ENCODE results near the gene MYO1F.
"Not testable (repeated sequence)": the region's sequence is repeated elsewhere in the genome, so short reads cannot be mapped to it uniquely, and the experiment has no call there.

The MYO1F gene

DNA sequence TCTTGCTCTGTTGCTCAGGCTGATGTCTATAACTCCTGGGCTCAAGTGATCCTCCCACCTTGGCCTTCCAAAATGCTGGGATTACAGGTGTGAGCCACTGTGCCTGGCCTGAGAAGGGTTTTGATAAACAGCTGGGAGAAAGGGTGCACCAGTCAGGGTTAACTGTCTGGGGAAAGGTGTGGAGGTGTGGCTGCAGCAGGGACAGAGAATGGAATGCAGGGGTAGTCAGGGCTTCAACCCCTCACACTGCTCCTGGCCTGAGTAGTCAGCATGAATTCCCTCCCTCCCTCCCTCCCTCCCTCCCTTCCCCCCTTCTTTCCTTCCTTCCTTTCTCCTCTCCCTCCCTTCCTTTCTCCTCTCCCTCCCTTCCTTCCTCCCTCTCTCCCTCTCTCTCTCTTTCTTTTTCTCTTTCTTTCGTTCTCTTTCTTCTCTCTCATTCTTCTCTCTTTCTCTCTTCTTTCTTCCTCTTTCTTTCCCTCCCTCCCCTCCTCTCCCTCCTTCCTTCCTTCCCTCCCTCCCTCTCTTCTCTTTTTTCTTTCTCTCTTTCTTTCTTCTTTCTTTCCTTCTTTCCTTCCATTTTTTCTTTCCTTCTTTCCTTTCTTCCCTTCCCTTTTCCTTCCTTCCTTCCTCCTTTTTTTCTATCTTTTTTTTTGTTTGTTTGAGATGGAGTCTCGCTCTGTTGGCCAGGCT is 16.0 kb downstream of the MYO1F start:
- DNase-seq = no peak

DNA sequence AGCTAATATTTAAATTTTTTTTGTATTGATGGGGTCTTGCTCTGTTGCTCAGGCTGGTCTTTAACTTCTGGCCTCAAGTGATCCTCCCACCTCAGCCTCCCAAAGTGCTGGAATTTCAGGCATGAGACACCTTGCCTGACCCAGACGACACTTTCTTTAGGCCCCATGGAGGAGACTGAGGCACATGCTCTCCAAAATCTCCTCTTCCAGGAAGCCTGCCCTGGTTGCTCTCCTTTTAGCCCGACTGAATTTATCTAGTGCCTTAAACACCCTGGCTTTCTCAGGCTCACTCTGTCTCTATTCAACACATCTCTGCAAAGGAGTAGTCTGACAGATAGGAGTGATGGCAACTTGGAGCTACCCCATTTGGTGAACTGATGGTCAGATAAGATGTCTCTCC is 18.9 kb downstream of the MYO1F start:
- no peak for DNase-seq

DNA sequence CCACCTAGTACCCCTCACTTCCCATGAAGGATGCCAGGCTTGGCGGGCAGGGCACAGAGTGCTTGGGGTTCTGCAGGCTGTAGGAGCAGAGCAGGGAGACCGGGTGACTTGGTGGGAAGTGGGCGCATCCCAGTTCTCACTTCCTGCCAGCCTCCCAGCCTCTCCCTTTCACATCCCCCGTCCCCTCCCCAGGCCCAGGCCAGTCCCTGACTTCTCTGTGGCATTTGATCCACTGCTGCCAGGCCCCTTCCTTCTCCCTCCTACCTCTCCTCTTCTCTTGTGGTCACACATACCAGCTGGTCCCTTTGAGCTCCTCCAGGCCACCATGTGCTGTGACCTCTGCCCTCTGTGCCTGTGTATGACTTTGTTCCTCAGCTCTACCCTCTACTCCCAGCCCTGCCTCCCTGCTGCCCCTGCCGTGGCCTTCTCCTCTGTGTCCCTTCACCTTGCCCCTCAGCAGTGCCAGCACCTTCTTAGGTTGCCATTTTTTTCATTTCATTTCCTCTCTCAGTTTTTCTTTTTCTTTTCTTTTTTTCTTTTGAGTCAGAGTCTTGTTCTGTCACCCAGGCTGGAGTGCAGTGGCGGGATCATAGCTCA is 19.5 kb downstream of the MYO1F start:
- no peak for DNase-seq

DNA sequence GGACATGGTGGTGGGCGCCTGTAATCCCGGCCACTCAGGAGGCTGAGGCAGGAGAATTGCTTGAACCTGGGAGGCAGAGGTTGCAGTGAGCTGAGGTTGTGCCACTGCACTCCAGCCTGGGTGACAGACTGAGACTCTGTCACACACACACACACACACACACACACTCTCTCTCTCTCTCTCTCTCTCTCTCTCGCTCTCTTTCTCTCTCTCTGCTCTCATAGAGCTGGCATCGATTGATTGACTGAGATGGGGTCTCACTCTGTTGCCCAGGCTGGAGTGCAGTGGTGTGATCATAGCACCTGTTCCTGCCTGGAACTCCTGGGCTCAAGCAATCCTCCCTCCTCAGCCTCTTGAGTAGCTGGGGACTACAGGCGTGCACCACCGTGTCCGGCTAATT is 23.5 kb downstream of the MYO1F start:
- not testable (repeated sequence) for DNase-seq

DNA sequence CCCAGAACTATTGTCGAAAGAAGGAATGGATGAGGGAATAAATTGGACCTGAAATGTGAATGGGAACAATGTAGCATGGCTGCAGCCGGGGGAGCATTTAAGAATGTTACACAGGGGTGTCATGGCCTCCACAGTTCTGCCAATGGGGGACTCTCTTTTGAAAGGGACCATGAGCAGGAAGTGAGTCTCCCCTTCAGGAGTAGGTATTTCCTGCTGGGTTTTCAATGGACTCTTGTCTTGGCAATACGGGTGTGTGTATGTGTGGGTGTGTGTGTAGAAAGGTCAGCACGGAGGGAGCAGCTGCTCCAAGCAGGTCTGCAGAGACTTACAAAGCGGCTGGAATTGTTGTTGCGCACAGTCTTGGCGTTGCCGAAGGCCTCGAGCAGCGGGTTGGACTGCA is 24.4 kb downstream of the MYO1F start:
- DNase-seq = peak; percentile 2

DNA sequence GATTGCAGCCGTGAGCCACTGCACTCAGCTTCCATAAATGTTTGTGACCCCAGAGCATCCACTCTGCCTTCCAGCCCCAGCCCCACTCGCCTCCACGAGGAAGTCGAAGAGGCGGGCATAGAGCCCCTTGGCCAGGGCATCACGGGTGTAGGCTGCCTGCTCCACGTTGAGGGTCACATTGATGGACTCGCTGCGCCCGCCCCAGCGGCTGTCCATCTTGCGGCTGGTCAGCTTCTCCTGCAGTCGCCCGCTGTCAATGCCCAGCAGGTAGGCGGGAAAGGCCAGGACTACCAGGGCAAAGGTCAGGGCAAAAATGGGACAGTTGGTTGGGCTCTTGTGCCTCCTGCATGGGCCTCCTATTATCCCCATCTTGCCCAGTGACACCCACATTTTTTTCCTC is 27.2 kb downstream of the MYO1F start:
- DNase-seq = no peak

DNA sequence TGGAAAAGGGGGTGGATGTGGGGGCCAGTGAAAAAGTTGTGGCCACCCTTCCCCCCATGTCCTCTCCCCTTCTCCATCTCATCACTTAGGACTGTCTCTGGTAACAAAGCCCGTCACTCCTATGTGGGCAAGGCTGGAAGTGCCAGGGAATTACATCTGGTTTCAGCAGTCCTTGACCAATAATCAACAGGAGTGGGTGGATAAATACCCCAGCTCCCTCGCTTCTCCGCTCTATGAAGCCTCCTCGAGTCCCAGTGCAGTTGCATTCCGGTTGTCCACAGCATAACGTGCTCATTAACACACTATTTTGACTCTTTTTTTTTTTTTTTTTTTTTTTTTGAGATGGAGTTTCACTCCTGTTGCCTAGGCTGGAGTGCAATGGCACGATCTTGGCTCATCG is 31.5 kb downstream of the MYO1F start:
- DNase-seq = no peak

DNA sequence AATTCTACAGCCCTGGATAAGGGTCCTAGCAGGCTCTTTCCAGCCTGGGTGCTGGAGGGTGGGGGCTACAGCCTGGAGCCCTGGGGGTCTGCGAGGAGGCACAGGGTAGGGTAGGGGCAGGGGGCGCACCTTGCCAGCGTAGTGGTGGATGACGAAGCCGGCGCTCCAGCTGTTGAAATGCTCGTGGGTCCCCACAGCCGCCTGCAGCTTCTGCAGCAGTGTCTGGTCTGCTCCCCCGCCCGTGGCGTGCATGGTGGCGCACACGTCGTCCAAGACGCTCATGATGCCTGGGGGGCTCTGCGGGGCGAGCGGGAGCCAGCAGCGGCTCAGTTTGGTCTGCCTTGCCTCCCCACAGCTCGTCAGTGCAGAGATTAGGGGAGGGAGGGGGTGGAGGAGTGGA is 33.1 kb downstream of the MYO1F start:
- DNase-seq = no peak

DNA sequence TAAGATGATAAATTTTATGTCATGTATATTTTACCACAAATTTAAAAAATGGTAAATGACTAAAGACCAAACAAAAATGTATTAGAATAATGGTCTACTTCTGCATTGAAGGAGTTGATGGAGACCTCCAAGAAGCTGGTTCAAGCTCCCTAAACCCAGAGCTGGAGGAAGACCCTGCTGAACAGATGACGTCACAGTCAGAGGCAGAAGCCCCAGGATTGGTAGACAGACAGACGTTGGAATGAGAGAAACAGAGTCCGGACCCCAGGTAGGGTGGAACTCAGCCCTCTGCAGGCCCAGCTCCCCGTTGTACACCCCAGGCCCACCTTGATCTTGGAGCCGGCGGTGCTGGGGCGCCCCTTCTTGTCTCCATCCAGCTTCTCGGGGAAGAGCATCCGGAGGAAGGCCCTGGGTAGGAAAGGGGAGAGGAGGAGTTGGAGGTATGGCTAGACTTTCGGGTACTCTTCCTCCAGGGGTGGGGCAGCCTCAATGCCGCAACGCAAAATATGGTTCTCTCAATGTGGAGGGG is 37.6 kb downstream of the MYO1F start:
- no peak for DNase-seq

DNA sequence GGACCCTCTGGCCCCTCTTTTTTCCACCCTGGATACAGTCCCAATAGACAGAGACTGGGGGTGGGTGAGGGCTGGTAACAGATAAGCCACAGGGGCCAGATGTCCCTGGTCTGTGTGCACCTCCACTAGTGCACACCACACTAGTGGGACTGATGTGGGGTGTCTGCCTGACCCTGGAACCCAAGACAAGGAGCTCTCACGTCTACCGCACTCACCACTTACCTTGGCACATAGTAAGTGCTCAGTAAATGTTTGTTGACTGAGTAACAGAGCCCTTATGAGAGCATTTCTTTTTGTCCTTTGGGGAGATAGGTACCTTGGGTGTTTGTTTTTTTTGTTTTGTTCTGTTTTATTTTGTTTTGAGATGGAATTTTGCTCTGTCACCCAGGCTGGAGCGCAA is 40.1 kb downstream of the MYO1F start:
- DNase-seq = no peak

DNA sequence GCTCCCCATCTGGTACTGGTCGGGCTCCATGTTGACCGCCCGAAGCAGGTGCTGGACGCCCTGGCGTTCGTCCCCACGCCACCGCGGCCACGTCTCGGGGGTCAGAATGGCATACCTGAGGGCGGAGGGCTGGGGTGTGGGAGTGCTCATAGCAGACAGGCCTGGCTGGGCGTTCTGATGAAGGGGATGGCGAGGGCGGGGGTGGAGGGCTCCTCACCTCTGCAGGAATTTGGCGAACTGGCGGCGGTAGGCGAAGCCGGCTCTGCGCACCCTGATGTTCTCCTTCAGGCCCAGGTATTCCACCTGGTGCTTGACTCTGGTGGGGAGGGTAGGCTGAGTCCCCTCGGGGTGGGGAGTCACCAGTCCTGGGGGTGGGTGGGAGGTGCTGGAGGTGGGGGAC is 41.0 kb downstream of the MYO1F start:
- DNase-seq = no peak

DNA sequence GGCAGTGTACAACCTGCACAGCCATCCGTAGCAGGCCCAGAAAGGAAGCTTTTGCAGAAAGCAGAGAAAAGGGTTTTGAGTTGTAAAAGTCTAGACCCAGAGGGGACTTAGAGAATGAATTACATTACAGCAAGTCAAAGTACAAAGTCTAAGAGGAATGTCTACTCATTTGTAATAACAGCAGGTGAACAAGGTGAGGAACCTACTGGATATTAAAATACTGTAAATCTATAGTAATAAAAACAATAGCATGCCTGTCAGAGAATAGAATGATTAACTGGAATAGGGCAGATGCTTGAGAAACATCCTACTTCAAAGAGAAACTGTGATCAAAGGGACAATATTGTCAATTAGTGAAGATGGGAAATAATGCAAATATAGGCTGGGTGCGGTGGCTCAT is 45.0 kb downstream of the MYO1F start:
- DNase-seq = no peak

DNA sequence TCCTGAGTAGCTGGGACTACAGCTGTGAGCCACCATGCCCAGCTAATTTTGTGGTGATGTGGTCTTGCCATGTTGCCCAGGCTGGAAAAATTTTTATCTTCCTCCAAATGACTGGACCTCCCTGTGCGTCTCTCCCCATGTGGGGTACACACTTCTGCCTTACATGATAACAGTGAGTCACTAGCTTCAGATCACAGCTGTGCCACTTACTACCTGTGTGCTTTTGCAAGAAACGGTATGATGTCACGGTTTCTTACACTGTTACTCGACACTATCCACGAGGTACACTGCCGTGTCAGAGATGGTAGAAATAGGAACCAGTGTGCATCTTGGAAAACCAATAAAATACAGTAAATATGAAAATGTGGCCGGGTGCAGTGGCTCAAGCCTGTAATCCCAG is 45.8 kb downstream of the MYO1F start:
- no peak for DNase-seq

DNA sequence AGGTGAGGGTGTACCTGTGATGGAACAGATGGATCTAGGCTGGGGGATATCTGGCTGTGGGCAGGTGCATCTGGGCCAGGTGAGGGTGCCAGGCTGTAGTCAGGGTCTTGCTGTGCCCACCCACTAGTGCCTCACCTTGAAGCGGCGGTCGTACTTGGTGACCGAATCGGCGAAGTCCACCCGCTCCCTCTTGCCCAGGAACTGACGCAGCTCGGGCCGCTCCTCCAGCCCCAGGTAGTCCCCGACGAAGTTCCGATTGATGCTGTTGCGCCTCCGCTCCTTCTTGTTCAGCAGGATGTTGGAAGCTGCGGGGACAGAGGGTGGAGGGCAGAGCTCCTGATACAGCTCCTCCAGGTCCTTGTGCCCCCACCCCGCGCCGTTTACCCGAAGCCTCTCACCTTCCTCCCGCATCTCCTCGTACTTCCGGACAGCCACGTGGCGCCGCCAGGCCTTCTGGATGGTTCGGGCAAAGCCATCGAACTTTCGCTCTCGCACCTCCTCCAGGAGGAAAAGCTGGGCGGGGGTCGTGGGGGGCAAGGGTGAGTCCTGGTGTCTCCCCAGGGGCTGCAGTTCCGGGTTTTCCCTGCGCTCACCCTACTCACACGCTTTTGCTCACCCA is 47.1 kb downstream of the MYO1F start:
- DNase-seq = no peak

DNA sequence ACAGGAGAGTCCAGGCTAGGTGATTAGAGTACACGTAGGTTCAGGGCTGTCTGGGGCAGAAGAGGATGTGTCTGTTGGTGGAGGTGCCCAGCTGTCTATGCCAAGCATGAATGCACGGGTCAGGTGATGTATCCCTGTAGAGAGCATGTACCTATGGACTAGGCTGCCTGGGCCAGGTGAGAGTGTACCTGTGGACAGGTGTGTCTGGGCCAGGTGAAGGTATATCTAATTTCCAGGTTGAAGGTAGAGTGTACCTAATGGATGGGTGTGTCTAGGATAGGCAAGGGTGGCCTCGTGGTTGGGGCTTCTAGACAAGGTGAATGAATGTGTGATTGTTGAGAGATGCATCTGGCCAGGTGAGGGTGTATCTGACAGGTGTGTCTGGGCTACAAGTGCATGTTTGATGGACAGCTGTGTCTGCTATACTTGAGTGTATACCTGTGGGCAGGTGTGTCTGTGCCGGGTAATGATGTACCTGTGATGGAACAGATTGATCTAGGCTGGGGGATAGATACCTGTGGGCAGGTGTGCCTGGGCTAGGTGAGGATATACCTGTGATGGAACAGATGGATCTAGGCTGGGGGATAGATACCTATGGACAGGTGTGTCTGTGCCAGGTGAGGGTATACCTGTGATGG is 47.8 kb downstream of the MYO1F start:
- no peak for DNase-seq

DNA sequence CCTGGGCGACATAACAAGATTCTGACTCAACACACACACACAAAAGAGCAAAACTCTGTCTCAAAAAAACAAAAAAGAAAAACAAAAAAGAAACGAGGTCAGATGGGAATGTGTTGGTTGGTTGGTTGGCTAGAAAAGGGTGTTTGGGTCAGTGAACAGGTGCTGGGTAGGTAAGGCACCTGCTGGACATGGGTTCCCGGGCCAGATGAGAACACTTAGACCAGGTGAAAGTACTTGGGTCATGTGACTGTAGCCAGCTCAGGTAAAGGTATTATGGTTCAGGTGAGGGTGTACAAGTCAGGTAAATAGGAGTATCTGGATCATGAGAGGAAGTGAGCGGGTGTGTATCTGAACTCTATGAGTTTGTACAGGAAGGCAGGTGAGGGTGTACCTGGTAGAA is 48.7 kb downstream of the MYO1F start:
- no peak for DNase-seq

DNA sequence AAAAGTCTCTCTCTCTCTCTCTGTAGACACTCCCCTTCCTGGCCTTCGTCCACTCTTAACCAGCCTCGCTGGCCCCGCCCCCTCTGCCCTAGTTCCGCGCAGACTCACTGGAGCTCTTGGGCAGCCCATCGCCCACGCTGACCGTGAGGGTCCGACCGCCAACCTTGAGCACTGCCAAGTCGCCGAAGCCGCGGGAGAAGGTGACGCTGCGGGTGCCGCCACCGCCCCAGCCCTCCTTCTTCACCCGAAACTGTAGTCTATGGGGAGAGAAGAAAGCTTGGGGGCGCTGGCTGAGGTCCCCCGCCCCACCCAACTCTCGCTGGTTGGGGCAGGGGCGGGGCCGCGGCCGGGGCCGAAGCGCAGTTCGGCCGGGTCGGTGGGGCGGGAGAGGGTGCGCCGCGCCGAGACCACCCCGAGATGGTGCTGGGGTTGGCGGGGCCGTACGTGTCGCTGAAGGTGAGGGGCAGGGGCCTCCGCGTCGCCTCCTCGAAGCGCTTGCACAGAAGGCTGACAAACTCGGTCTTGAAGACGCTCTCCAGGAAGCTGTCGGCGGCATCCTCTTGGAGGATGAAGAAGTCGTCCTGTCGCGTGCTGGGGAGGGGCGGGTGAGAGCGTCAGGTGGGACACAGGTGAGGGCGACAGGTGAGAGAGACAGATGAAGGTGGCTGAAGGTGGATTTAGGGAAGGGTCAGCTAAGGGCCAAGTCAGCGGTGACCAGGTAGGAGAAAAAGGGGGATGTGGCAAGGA is 50.7 kb downstream of the MYO1F start:
- DNase-seq = peak; percentile 84

DNA sequence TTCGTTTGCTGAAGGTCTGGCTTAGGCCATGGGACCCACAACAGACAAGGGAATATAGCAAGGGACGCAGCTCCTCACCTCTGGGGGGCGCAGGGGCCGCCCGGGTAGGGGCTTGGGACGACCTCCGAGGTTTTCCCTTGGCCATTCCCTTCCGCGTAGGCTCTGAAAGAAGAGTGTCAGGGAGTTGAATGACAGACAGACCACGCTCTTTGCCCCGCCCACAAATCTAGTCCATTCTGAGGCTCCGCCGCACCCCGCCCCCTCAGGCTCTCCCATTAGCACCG is 51.9 kb downstream of the MYO1F start:
- no peak for DNase-seq

DNA sequence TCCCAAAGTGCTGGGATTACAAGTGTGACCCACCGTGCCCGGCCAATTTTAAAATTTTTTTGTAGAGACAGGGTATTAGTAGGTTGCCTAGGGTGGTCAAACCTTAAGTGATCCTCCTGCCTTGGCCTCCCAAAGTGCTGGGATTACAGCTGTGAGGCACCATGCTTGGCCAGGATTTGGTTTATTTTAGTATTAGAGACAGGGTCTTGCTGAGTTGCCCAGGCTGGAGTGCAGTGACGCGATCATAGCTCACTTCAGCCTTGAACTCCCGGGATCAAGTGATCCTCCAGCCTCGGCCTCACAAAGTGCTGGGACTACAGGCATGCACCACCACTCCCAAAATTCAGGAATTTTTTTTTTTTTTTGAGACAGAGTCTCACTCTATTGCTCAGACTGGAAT is 57.9 kb downstream of the MYO1F start:
- no peak for DNase-seq

DNA sequence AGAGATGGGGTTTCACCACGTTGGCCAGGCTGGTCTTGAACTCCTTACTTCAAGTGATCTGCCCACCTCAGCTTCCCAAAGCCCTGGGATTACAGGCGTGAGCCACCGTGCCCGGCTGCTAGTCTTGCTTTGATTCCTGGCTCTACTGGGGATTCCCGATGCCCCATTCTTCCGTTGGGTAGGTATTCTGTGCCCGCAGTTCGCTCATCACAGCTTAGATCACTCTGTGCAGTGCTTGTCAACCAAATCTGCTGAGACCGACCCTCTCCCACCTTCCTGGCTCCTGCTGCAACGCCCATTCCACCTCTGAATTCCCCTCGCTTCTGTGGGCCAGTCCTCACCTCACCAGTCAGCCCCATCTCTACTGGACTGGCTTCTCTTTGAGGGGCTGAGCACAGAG is 58.7 kb downstream of the MYO1F start:
- DNase-seq = no peak

DNA sequence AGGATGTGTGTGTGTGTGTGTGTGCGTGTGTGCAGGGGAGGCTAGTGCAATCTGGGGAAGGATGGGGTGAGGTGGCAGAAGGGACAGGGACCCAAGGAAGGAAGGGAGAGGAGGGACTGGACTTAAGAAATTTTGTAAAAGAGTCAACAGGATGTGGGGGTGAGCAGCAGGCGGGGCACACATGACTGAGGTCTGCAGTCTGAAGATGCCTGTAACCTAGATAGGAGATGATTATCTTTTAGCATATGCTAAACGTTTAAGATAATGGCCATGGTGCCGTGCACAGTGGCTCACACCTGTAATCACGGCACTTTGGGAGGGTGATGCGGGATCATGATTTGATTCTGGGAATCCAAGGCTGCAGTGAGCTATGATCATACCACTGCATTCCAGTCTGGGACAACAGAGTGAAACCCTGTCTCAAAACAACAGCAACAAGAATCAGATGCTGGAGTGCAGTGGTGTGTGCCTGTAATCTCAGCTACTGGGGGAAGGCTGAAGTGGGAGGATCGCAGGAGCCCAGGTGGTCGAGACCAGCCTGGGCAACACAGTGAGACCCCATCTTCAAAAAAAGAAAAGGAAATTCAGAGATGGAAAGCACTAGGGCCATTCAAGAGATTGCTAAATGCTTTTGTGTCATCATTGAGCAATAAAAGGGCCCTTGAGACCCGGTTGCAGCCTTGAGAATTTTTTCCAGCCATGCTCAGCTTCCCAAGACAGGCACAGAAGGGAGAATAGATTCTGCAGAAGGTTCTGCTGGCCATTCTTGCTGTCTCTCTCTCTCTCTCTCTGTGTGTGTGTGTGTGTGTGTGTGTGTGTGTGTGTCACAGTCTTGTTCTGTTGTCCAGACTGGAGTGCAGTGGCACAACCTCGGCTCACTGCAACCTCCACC is 59.4 kb downstream of the MYO1F start:
- no peak for DNase-seq

DNA sequence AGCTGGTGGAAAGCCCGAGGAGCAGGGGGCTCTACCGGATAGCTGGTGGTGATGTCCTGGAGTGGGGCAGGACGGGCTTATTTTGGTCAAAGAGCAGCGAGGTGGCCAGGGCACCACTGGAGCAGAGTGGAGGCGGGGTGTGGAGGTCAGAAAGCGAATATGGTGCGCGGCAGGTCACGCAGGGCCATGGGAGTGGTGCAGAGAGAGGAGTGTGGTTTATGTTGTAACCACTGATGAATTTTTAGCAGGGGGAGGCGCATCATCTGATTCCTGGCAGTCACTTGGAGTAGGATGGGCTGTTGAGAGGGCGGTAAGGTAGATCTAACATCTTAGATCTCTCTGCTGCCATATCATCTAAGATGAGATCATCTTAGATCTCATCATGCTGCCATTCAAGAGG is 61.9 kb downstream of the MYO1F start:
- no peak for DNase-seq
